ENCODE results near the gene SPAG7. TPM values are rescaled to one million over a fixed set of nuclear protein-coding genes. Genes with fewer than 3 reads are reported as not detected.

Gene SPAG7
- total RNA-seq, 2 experiments from 2014 or later = 54.4 to 58.9 TPM

DNA sequence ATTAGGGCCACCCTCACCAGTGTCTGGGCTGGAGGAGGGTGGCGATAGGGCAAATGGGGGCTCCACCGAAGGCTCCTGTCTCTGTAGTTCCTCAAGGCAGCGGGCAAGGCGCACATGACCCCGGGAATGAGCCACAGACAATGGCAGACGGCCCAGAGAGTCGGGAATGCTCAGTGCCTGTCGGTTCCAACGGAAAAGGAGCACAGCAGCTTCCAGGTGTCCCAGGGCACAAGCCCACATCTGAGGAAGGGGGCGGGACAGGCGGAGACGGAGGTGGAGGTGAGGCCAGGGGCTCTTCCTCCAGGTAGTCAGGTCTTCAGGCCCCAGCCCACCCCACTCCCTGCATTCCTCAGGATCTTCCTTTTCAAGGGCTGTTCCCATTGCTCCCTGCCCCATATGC lies 5.1 kb upstream of the SPAG7 start:
- Histone ChIP-seq H3K4me3 (ENCODE audit: low read depth, low read length, poor library complexity, severe bottlenecking) (no peak overlapping the region), H3K4me1 (ENCODE audit: insufficient read depth, low read length, poor library complexity, severe bottlenecking) (peaks cover 14% of the 10 kb centered on the region), H3K4me2 (ENCODE audit: low read length) (no peak overlapping the region), H3K9me3 (ENCODE audit: low read length) (no peaks in the 10 kb centered on the region), H3K36me3 (ENCODE audit: insufficient read depth, low read length) (peaks cover 37% of the 10 kb centered on the region), H3K27ac (ENCODE audit: low read depth, low read length, poor library complexity, severe bottlenecking) (no peak overlapping the region), H3K79me2 (ENCODE audit: insufficient read depth, low read depth, low read length) (peaks cover 8% of the 10 kb centered on the region; the same call in 1 of the 2 replicates), H4K20me1 (ENCODE audit: insufficient read depth, low read length) (no peaks in the 10 kb centered on the region), H3K9me2 (ENCODE audit: insufficient read depth, low read length) (no peaks in the 10 kb centered on the region), H2AFZ (ENCODE audit: low read length) (no peak overlapping the region)
- DNase-seq (ENCODE audit: low spot score) = no peak
- ChIA-PET CTCF (ENCODE audit: unreplicated experiment) (no interaction called here), POLR2A (no interaction called here)
- intact Hi-C loops (cut with micrococcal nuclease; ENCODE audit: unreplicated experiment) = no loop called here
- BruUV-seq (replicated peaks) = TSS peak; percentile 57
- TF ChIP-seq, protein P1, sequence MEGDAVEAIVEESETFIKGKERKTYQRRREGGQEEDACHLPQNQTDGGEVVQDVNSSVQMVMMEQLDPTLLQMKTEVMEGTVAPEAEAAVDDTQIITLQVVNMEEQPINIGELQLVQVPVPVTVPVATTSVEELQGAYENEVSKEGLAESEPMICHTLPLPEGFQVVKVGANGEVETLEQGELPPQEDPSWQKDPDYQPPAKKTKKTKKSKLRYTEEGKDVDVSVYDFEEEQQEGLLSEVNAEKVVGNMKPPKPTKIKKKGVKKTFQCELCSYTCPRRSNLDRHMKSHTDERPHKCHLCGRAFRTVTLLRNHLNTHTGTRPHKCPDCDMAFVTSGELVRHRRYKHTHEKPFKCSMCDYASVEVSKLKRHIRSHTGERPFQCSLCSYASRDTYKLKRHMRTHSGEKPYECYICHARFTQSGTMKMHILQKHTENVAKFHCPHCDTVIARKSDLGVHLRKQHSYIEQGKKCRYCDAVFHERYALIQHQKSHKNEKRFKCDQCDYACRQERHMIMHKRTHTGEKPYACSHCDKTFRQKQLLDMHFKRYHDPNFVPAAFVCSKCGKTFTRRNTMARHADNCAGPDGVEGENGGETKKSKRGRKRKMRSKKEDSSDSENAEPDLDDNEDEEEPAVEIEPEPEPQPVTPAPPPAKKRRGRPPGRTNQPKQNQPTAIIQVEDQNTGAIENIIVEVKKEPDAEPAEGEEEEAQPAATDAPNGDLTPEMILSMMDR (conservative IDR thresholded peaks at IDR 0.05; ENCODE audit: low read length) = no peak
- no peak for TF ChIP-seq EZH2phosphoT487 (IDR thresholded peaks at IDR 0.05; ENCODE audit: borderline replicate concordance, low read depth, low read length)

DNA sequence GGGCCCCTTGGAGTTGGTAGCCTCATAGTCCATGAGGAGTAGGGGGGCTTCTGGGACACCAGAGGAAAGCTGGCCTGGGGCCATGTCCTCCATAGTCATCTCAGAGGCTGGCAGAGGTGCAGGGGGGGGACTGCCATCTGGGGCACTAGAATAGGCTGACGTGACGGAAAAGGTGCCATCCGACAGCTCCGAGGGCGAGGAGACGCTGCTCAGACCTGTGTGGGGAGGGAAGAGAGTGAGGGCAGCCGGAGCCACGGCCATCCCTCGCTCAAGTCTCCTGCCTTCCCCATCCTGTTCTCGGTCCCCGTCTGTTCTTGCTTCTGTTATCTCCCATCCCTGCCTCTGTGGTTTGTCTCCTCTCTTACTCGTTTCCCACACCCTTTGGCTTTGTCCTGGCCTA lies 4.7 kb upstream of the SPAG7 start:
- no peak overlapping the region for H3K4me2 ChIP-seq (ENCODE audit: low read length)
- POLR2A ChIA-PET = no interaction called here
- no TSS peak for BruUV-seq (replicated peaks)

DNA sequence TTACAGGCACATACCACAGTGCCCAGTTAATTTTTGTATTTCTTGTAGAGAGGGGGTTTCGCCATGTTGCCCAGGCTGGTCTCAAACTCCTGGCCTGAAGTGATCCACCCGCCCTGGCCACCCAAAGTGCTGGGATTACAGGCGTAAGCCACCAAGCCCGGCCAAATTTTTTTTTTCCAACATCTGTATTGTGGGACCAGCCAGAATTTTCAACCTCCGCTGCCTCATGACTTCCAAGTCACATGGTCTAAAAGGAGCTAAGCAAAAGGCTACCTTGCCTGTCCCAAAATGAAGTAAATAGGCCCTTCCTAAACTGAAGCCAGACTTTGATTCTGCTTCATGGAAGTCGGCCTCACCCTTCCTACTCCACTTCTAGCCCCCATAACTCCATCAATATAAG lies 4.2 kb upstream of the SPAG7 start:
- Histone ChIP-seq H3K36me3 (ENCODE audit: insufficient read depth, low read length) (peaks cover 28% of the 10 kb centered on the region), H3K4me2 (ENCODE audit: low read length) (no peak overlapping the region), H3K4me3 (ENCODE audit: low read depth, low read length, poor library complexity, severe bottlenecking) (no peak overlapping the region), H3K9me3 (ENCODE audit: low read length) (no peaks in the 10 kb centered on the region), H3K27ac (ENCODE audit: low read depth, low read length, poor library complexity, severe bottlenecking) (no peak overlapping the region), H2AFZ (ENCODE audit: low read length) (no peak overlapping the region), H3K9me2 (ENCODE audit: insufficient read depth, low read length) (no peaks in the 10 kb centered on the region), H3K4me1 (ENCODE audit: insufficient read depth, low read length, poor library complexity, severe bottlenecking) (peaks cover 14% of the 10 kb centered on the region), H3K79me2 (ENCODE audit: insufficient read depth, low read depth, low read length) (peaks cover 8% of the 10 kb centered on the region; the same call in 1 of the 2 replicates), H4K20me1 (ENCODE audit: insufficient read depth, low read length) (no peaks in the 10 kb centered on the region)
- ChIA-PET POLR2A (no interaction called here), CTCF (ENCODE audit: unreplicated experiment) (no interaction called here)
- intact Hi-C loops (cut with micrococcal nuclease; ENCODE audit: unreplicated experiment) = no loop called here
- no peak for DNase-seq (ENCODE audit: low spot score)
- TF ChIP-seq, protein P1 (conservative IDR thresholded peaks at IDR 0.05; ENCODE audit: low read length) = no peak
- no peak for TF ChIP-seq EZH2phosphoT487 (IDR thresholded peaks at IDR 0.05; ENCODE audit: borderline replicate concordance, low read depth, low read length)
- BruUV-seq (replicated peaks) = no TSS peak

More for the DNA sequence above, 4.7 kb upstream of the SPAG7 start:
- H2AFZ ChIP-seq (ENCODE audit: low read length) = no peak overlapping the region
- H3K79me2 ChIP-seq (ENCODE audit: insufficient read depth, low read depth, low read length) = peaks cover 8% of the 10 kb centered on the region; the same call in 1 of the 2 replicates
- H3K4me1 ChIP-seq (ENCODE audit: insufficient read depth, low read length, poor library complexity, severe bottlenecking) = peaks cover 14% of the 10 kb centered on the region
- CTCF ChIA-PET (ENCODE audit: unreplicated experiment) = no interaction called here
- TF ChIP-seq, protein P1 (conservative IDR thresholded peaks at IDR 0.05; ENCODE audit: low read length) = no peak
- TF ChIP-seq EZH2phosphoT487 (IDR thresholded peaks at IDR 0.05; ENCODE audit: borderline replicate concordance, low read depth, low read length) = no peak
- no peaks in the 10 kb centered on the region for H3K9me2 ChIP-seq (ENCODE audit: insufficient read depth, low read length)
- no peak overlapping the region for H3K4me3 ChIP-seq (ENCODE audit: low read depth, low read length, poor library complexity, severe bottlenecking)
- DNase-seq (ENCODE audit: low spot score) = no peak
- no peak overlapping the region for H3K27ac ChIP-seq (ENCODE audit: low read depth, low read length, poor library complexity, severe bottlenecking)
- H4K20me1 ChIP-seq (ENCODE audit: insufficient read depth, low read length) = no peaks in the 10 kb centered on the region
- no peaks in the 10 kb centered on the region for H3K9me3 ChIP-seq (ENCODE audit: low read length)
- intact Hi-C loops (cut with micrococcal nuclease; ENCODE audit: unreplicated experiment) = no loop called here
- H3K36me3 ChIP-seq (ENCODE audit: insufficient read depth, low read length) = peaks cover 32% of the 10 kb centered on the region
